GM21737 (cell line): ENCODE measurements around the gene G3BP2.

Experiments
- ATAC-seq: cut with Tn5 transposase; IDR thresholded peaks from one replicate; pipeline ENCODE4 v1.9.1; 2021; ENCODE audit warnings: mild to moderate bottlenecking, moderate library complexity; ENCODE audit not compliant: unreplicated experiment

The G3BP2 gene

GRCh38 chr4:75644095-75644494 lies 29.1 kb downstream of the G3BP2 start:
- ATAC-seq: no peak

DNA sequence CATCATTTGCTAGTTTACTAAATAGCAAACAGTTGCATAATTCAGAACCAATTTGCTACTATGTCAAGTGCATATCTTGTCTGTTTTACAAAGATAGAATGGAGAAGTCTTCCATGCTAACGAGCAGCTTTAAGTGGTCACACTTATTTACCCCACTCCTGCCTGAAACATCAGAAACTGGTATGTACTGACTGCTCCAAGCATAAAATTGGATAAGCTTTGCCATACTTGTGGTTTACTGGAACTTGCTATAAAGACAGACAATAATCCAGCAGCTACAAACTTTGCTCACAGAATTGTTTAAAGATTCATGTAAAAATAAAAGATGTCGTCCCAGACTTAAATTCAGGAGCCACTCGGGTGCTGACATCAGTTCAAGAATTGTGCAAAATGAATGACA lies 29.6 kb downstream of the G3BP2 start:
- no peak for ATAC-seq

GRCh38 chr4:75639124-75639695 lies 34.0 kb downstream of the G3BP2 start:
- no peak for ATAC-seq

DNA sequence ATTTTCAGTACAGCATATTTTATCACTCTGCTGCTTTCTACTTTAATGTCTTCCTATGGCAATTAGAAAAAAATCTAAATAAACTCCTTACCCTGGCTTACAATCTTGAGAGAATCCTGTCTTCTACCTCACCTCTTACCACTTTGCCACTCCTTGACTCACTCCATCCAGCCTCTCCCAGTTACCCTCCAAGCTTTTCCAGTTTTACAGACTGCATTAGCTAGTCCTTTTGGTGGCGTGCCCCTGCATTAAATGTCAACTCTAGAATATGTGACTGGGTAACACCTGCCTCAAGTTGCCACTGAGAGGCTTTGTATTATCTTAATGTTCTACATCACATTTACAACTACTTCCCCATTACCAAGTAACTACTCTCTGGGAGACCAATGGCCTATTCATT lies 35.4 kb downstream of the G3BP2 start:
- no peak for ATAC-seq

- ATAC-seq: no peak
Observed at GRCh38 chr4:75637176-75637575, 36.0 kb downstream of the G3BP2 start.

DNA sequence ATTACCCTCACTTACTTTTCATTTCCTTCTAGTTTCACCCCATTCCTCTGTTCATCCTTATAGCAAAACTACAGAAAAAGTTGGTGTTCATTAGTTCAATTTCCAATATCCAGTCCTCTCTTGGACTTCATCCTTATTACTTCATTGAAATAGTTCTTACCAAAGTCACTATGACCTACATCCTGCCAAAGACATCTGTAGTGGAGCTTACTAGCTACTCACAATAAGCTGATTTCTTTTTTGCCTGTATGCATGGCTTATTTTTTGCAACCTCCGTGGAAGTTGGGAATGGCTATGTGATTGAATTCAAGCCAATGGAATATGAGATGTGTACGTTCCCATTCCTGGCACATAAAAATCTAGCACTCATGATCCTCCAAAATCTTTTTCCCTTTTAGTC lies 38.3 kb downstream of the G3BP2 start:
- no peak for ATAC-seq

GRCh38 chr4:75634281-75634680 lies 38.9 kb downstream of the G3BP2 start:
- no peak for ATAC-seq

- no peak for ATAC-seq
Observed at GRCh38 chr4:75633846-75634245, 39.4 kb downstream of the G3BP2 start.

GRCh38 chr4:75630937-75631329 lies 42.3 kb downstream of the G3BP2 start:
- ATAC-seq: no peak

- peak; percentile 98 for ATAC-seq
Observed at GRCh38 chr4:75630174-75630936, 42.9 kb downstream of the G3BP2 start, which contains the start of gene CDKL2. Gene CDKL2, minus strand, starts transcription at chr4:75630528. Its CDS starts 4,540 bp downstream, at chr4:75625988.

- ATAC-seq: no peak
Observed at GRCh38 chr4:75629239-75629638, 44.0 kb downstream of the G3BP2 start.

- ATAC-seq: no peak
Observed at GRCh38 chr4:75623026-75623425, 50.2 kb downstream of the G3BP2 start.

DNA sequence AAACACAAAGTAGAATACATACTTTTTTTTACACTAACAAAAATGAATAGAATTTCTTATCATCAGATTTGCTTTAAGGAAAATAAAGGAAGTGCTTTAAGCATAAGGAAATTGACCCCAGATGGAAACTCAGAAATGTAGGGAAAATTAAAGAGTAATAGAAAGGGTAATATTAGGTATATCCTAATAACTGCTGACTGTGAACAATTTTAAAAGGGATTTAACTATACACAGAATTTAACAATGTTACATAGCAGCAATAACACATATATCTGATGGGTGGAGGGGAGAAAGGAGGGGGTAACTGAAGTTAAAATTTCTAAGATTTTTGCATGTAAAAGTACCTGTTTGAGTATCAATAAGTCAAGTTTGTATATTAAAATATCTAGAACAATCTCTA lies 51.5 kb downstream of the G3BP2 start:
- ATAC-seq: no peak

DNA sequence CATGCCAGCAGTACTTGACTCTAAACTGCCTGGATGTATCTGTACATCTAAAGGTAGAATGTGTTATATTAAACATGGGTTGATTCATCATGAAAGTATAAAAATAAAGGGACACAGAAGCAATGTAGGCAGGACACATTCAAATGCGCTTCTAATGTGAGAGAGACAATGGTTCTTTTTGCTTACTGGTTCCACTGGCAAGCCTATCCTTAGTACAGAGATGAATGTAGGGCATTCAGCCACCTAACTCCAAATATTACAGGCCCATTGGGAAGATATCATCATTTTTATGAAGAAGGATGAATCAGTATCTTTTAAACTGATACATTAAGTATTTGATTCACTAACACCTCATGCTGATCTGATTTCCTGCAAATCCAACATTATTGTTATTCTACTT lies 60.9 kb downstream of the G3BP2 start:
- ATAC-seq: no peak

GRCh38 chr4:75605928-75606327 lies 67.3 kb downstream of the G3BP2 start:
- no peak for ATAC-seq

DNA sequence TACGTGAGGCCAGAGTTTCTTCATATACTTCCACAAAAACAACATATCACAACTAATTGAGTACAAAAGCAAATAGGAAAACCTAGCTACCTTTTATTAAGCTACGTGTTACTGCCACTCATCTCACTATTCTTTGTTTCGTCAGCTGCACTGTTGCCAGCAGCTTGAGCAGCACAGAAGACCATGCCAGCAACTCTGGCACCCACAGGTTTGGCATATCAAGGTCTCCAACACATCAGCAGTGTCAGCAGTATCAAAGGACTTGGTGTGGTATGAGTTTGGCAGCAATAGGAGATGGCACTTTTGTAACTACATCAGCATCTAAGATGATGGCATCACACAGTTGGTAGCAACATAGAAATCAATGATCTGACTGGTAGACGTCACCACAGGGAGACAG lies 73.6 kb downstream of the G3BP2 start:
- no peak for ATAC-seq

DNA sequence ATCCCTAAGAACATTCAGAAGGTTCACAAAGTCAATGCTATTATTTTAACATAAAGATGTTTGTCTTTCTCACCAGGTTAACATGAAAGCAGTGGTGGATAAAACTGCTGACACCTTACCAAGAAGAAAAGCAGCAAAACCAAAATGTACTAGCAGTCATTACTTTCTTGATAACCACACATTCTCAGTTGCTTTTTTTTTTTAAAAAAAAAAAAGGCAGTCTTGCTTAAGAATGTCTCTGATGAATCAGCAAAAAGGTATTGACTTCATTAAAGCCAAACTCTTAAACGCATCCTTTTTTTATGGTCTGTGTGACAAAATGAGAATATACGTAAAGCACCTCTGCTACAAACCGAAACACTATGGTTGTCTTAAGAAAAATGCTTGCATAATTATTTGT lies 74.8 kb downstream of the G3BP2 start:
- ATAC-seq: no peak

- ATAC-seq: no peak
Observed at GRCh38 chr4:75596061-75596460, 77.2 kb downstream of the G3BP2 start.

- no peak for ATAC-seq
Observed at GRCh38 chr4:75593393-75593792, 79.8 kb downstream of the G3BP2 start.
